ENCODE results near the gene NOTCH2.
"Not testable (repeated sequence)": the region's sequence is repeated elsewhere in the genome, so short reads cannot be mapped to it uniquely, and the experiment has no call there.

GRCh38 chr1:119975582-119976254 is 93.7 kb downstream of the NOTCH2 start:
- TF ChIP-seq CTCF (tag by site-specific recombination; IDR thresholded peaks at IDR 0.05); OVOL3 (tag by site-specific recombination; IDR thresholded peaks at IDR 0.05); HOXA7 (CRISPR knock-in tag; IDR thresholded peaks at IDR 0.05; ENCODE audit: borderline replicate concordance); HOXC10 (CRISPR knock-in tag; IDR thresholded peaks at IDR 0.05); ZBTB44 (tag by site-specific recombination; IDR thresholded peaks at IDR 0.05): not testable (repeated sequence)
